ENCODE results near the gene PRKD3.

PRKD3 gene

GRCh38 chr2:37302701-37303252 is 21.9 kb downstream of the PRKD3 start:
- H3K79me2 ChIP-seq (ENCODE audit: insufficient read depth, low read length): peaks cover 98% of the 10 kb centered on the region

GRCh38 chr2:37301408-37301807 is 23.2 kb downstream of the PRKD3 start:
- Histone ChIP-seq H3K4me1 (ENCODE audit: insufficient read depth, low read length) (no peaks in the 10 kb centered on the region), H3K4me2 (ENCODE audit: insufficient read depth, low read length) (no peak overlapping the region), H2AFZ (ENCODE audit: low read depth, low read length) (no peak overlapping the region), H3K4me3 (ENCODE audit: low read depth in 1 of 2, low read length in 2 of 2) (no peak overlapping the region), H3K79me2 (ENCODE audit: insufficient read depth, low read length) (peaks cover 97% of the 10 kb centered on the region), H3K9me3 (ENCODE audit: insufficient read depth, low read length, severe bottlenecking) (peaks cover 2% of the 10 kb centered on the region), H3K27ac (ENCODE audit: low read length) (no peak overlapping the region), H3K36me3 (ENCODE audit: insufficient read depth, low read length) (peaks cover 10% of the 10 kb centered on the region; the same call in 1 of the 2 replicates), H4K20me1 (ENCODE audit: insufficient read depth, low read length) (peaks cover 39% of the 10 kb centered on the region), H3K27me3 (ENCODE audit: insufficient read depth, low read length, poor library complexity) (no peaks in the 10 kb centered on the region), H3K9ac (ENCODE audit: low read depth, low read length) (no peak overlapping the region)
- no peak for ATAC-seq (ENCODE audit: insufficient read depth, low read depth)
- DNase-seq: no peak
- TF ChIP-seq CTCF (IDR thresholded peaks at IDR 0.05; ENCODE audit: borderline replicate concordance, extremely low read depth, low read length, poor library complexity, severe bottlenecking) (no peak), EZH2 (IDR thresholded peaks at IDR 0.05; ENCODE audit: borderline replicate concordance, low read depth, low read length, severe bottlenecking) (no peak)

More at GRCh38 chr2:37302701-37303252, 21.9 kb downstream of the PRKD3 start:
- Histone ChIP-seq H3K9me3 (ENCODE audit: insufficient read depth, low read length, severe bottlenecking) (peaks cover 2% of the 10 kb centered on the region), H3K4me1 (ENCODE audit: insufficient read depth, low read length) (no peaks in the 10 kb centered on the region), H2AFZ (ENCODE audit: low read depth, low read length) (no peak overlapping the region), H4K20me1 (ENCODE audit: insufficient read depth, low read length) (peaks cover 47% of the 10 kb centered on the region), H3K36me3 (ENCODE audit: insufficient read depth, low read length) (peaks cover 10% of the 10 kb centered on the region; the same call in 1 of the 2 replicates), H3K27me3 (ENCODE audit: insufficient read depth, low read length, poor library complexity) (no peaks in the 10 kb centered on the region), H3K4me3 (ENCODE audit: low read depth in 1 of 2, low read length in 2 of 2) (no peak overlapping the region), H3K9ac (ENCODE audit: low read depth, low read length) (no peak overlapping the region), H3K4me2 (ENCODE audit: insufficient read depth, low read length) (no peak overlapping the region), H3K27ac (ENCODE audit: low read length) (no peak overlapping the region)
- no peak for TF ChIP-seq CTCF (IDR thresholded peaks at IDR 0.05; ENCODE audit: borderline replicate concordance, extremely low read depth, low read length, poor library complexity, severe bottlenecking)
- no peak for TF ChIP-seq EZH2 (IDR thresholded peaks at IDR 0.05; ENCODE audit: borderline replicate concordance, low read depth, low read length, severe bottlenecking)
- DNase-seq: no peak
- ATAC-seq (ENCODE audit: insufficient read depth, low read depth): no peak

GRCh38 chr2:37300578-37300977 is 24.1 kb downstream of the PRKD3 start:
- H3K9me3 ChIP-seq (ENCODE audit: insufficient read depth, low read length, severe bottlenecking): peaks cover 2% of the 10 kb centered on the region
- H3K79me2 ChIP-seq (ENCODE audit: insufficient read depth, low read length): peaks cover 97% of the 10 kb centered on the region
- H3K27me3 ChIP-seq (ENCODE audit: insufficient read depth, low read length, poor library complexity): no peaks in the 10 kb centered on the region
- H4K20me1 ChIP-seq (ENCODE audit: insufficient read depth, low read length): peaks cover 38% of the 10 kb centered on the region
- TF ChIP-seq EZH2 (IDR thresholded peaks at IDR 0.05; ENCODE audit: borderline replicate concordance, low read depth, low read length, severe bottlenecking) (no peak), CTCF (IDR thresholded peaks at IDR 0.05; ENCODE audit: borderline replicate concordance, extremely low read depth, low read length, poor library complexity, severe bottlenecking) (no peak)
- H3K9ac ChIP-seq (ENCODE audit: low read depth, low read length): no peak overlapping the region
- no peaks in the 10 kb centered on the region for H3K4me1 ChIP-seq (ENCODE audit: insufficient read depth, low read length)
- H3K4me2 ChIP-seq (ENCODE audit: insufficient read depth, low read length): no peak overlapping the region
- ATAC-seq (ENCODE audit: insufficient read depth, low read depth): no peak
- H3K4me3 ChIP-seq (ENCODE audit: low read depth in 1 of 2, low read length in 2 of 2): no peak overlapping the region
- DNase-seq: no peak
- no peak overlapping the region for H3K27ac ChIP-seq (ENCODE audit: low read length)
- peaks cover 10% of the 10 kb centered on the region; the same call in 1 of the 2 replicates for H3K36me3 ChIP-seq (ENCODE audit: insufficient read depth, low read length)
- no peak overlapping the region for H2AFZ ChIP-seq (ENCODE audit: low read depth, low read length)

Data from DND-41 (cell line).